Measurements from ENCODE around the gene TUBB4A. TPM values are rescaled to one million over a fixed set of nuclear protein-coding genes. Genes with fewer than 3 reads are reported as not detected.
A peak's percentile ranks its signal among the peaks of the same experiment; 100 is the strongest.

Gene TUBB4A
- total and polyA plus RNA-seq, 10 of the 15 experiments (the other 5 are each of a cell fraction or from before 2014, with no cell fraction given): 0.29 to 22.4 (median 3.8) TPM

DNA sequence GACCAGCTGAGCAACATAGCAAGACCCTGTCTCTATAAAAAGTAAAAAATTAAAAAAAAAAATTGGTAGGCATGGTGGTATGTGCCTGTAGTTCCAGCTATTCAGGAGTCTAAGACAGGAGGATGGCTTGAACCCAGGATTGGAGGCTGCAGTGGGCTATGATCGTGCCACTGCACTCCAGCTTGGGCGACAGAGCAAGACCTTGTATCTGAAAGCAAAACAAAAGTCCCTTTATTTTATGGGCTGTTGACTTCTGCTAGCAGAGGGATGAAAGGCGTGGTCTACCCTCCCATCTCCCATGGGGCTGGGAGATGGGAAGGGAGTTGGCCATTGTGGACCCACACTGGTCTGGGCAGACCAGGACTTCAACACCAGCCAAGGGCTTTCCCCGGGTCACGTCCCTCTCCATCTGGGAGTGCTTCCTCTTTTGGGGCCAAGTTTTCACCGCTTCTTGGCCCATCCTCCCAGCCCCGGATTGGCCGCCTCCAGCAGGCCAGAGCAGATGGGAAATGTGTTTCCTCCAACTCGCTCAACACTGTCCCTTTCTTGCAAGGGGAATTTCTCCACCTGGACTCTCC lies 26.5 kb upstream of the TUBB4A start (continued):
- TF ChIP-seq, protein P1, sequence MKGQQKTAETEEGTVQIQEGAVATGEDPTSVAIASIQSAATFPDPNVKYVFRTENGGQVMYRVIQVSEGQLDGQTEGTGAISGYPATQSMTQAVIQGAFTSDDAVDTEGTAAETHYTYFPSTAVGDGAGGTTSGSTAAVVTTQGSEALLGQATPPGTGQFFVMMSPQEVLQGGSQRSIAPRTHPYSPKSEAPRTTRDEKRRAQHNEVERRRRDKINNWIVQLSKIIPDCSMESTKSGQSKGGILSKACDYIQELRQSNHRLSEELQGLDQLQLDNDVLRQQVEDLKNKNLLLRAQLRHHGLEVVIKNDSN (IDR thresholded peaks at IDR 0.05; ENCODE audit: borderline replicate concordance, extremely low read length, insufficient read depth, low read depth, low read length): no peak
- TF ChIP-seq NFYB (IDR thresholded peaks at IDR 0.05; ENCODE audit: insufficient read depth, low read depth, low read length) (peak; percentile 73; the same call in 1 of the 2 replicates), ZNF384 (IDR thresholded peaks at IDR 0.05; ENCODE audit: borderline replicate concordance, low read depth, low read length) (no peak), MYC (IDR thresholded peaks at IDR 0.05; ENCODE audit: insufficient read depth, insufficient read length, insufficient replicate concordance, low read length, severe bottlenecking) (no peak), TARDBP (IDR thresholded peaks at IDR 0.05; ENCODE audit: borderline replicate concordance) (no peak), YY1 (IDR thresholded peaks at IDR 0.05; ENCODE audit: low read depth, low read length) (peak; percentile 41; the same call in 1 of the 2 replicates), ESRRA (IDR thresholded peaks at IDR 0.05; ENCODE audit: low read length) (no peak), SIX5 (IDR thresholded peaks at IDR 0.05; ENCODE audit: low read depth, low read length, severe bottlenecking) (no peak), NR2F1 (conservative IDR thresholded peaks at IDR 0.05) (peak; percentile 54)
- TF ChIP-seq, protein P2, sequence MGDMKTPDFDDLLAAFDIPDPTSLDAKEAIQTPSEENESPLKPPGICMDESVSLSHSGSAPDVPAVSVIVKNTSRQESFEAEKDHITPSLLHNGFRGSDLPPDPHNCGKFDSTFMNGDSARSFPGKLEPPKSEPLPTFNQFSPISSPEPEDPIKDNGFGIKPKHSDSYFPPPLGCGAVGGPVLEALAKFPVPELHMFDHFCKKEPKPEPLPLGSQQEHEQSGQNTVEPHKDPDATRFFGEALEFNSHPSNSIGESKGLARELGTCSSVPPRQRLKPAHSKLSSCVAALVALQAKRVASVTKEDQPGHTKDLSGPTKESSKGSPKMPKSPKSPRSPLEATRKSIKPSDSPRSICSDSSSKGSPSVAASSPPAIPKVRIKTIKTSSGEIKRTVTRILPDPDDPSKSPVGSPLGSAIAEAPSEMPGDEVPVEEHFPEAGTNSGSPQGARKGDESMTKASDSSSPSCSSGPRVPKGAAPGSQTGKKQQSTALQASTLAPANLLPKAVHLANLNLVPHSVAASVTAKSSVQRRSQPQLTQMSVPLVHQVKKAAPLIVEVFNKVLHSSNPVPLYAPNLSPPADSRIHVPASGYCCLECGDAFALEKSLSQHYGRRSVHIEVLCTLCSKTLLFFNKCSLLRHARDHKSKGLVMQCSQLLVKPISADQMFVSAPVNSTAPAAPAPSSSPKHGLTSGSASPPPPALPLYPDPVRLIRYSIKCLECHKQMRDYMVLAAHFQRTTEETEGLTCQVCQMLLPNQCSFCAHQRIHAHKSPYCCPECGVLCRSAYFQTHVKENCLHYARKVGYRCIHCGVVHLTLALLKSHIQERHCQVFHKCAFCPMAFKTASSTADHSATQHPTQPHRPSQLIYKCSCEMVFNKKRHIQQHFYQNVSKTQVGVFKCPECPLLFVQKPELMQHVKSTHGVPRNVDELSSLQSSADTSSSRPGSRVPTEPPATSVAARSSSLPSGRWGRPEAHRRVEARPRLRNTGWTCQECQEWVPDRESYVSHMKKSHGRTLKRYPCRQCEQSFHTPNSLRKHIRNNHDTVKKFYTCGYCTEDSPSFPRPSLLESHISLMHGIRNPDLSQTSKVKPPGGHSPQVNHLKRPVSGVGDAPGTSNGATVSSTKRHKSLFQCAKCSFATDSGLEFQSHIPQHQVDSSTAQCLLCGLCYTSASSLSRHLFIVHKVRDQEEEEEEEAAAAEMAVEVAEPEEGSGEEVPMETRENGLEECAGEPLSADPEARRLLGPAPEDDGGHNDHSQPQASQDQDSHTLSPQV (IDR thresholded peaks at IDR 0.05): no peak
- TF ChIP-seq, protein P3, sequence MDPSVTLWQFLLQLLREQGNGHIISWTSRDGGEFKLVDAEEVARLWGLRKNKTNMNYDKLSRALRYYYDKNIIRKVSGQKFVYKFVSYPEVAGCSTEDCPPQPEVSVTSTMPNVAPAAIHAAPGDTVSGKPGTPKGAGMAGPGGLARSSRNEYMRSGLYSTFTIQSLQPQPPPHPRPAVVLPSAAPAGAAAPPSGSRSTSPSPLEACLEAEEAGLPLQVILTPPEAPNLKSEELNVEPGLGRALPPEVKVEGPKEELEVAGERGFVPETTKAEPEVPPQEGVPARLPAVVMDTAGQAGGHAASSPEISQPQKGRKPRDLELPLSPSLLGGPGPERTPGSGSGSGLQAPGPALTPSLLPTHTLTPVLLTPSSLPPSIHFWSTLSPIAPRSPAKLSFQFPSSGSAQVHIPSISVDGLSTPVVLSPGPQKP (IDR thresholded peaks at IDR 0.05; ENCODE audit: low read depth, low read length): no peak
- TF ChIP-seq, protein P4, sequence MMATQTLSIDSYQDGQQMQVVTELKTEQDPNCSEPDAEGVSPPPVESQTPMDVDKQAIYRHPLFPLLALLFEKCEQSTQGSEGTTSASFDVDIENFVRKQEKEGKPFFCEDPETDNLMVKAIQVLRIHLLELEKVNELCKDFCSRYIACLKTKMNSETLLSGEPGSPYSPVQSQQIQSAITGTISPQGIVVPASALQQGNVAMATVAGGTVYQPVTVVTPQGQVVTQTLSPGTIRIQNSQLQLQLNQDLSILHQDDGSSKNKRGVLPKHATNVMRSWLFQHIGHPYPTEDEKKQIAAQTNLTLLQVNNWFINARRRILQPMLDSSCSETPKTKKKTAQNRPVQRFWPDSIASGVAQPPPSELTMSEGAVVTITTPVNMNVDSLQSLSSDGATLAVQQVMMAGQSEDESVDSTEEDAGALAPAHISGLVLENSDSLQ (IDR thresholded peaks at IDR 0.05): peak; percentile 45; the same call in 1 of the 2 replicates
- TF ChIP-seq, protein P5, sequence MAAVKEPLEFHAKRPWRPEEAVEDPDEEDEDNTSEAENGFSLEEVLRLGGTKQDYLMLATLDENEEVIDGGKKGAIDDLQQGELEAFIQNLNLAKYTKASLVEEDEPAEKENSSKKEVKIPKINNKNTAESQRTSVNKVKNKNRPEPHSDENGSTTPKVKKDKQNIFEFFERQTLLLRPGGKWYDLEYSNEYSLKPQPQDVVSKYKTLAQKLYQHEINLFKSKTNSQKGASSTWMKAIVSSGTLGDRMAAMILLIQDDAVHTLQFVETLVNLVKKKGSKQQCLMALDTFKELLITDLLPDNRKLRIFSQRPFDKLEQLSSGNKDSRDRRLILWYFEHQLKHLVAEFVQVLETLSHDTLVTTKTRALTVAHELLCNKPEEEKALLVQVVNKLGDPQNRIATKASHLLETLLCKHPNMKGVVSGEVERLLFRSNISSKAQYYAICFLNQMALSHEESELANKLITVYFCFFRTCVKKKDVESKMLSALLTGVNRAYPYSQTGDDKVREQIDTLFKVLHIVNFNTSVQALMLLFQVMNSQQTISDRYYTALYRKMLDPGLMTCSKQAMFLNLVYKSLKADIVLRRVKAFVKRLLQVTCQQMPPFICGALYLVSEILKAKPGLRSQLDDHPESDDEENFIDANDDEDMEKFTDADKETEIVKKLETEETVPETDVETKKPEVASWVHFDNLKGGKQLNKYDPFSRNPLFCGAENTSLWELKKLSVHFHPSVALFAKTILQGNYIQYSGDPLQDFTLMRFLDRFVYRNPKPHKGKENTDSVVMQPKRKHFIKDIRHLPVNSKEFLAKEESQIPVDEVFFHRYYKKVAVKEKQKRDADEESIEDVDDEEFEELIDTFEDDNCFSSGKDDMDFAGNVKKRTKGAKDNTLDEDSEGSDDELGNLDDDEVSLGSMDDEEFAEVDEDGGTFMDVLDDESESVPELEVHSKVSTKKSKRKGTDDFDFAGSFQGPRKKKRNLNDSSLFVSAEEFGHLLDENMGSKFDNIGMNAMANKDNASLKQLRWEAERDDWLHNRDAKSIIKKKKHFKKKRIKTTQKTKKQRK (IDR thresholded peaks at IDR 0.05; ENCODE audit: low read depth, low read length): no peak
- TF ChIP-seq, protein P6, sequence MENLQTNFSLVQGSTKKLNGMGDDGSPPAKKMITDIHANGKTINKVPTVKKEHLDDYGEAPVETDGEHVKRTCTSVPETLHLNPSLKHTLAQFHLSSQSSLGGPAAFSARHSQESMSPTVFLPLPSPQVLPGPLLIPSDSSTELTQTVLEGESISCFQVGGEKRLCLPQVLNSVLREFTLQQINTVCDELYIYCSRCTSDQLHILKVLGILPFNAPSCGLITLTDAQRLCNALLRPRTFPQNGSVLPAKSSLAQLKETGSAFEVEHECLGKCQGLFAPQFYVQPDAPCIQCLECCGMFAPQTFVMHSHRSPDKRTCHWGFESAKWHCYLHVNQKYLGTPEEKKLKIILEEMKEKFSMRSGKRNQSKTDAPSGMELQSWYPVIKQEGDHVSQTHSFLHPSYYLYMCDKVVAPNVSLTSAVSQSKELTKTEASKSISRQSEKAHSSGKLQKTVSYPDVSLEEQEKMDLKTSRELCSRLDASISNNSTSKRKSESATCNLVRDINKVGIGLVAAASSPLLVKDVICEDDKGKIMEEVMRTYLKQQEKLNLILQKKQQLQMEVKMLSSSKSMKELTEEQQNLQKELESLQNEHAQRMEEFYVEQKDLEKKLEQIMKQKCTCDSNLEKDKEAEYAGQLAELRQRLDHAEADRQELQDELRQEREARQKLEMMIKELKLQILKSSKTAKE (IDR thresholded peaks at IDR 0.05; ENCODE audit: low read depth, poor library complexity, severe bottlenecking): no peak

All from GM12878 (cell line).